H9 (cell line): ENCODE data around the gene CLEC9A. TPM values are rescaled to one million over a fixed set of nuclear protein-coding genes. Genes with fewer than 3 reads are reported as not detected.

Source experiments
- DNase-seq: peaks from one replicate; pipeline ENCODE4 v3.0.0-alpha.2; 2017
- H2AFZ ChIP-seq: one replicate; pipeline ENCODE4 v1.6.1; 2013; ENCODE audit warnings: mild to moderate bottlenecking, low read length, control low read depth, moderate library complexity
- H2AK5ac ChIP-seq: 2 replicates; pipeline ENCODE4 v1.6.1; 2013; ENCODE audit warnings: low read length, control low read depth, mixed read lengths; ENCODE audit not compliant: insufficient read length
- H2BK120ac ChIP-seq: one replicate; pipeline ENCODE4 v1.6.1; 2013; ENCODE audit warnings: low read depth, mild to moderate bottlenecking, low read length, control low read depth, inconsistent platforms; ENCODE audit not compliant: poor library complexity, severe bottlenecking
- H2BK12ac ChIP-seq: 2 replicates; pipeline ENCODE4 v1.6.1; 2013; ENCODE audit warnings: low read length, control low read depth, mixed read lengths, low read depth; ENCODE audit not compliant: insufficient read length
- H2BK15ac ChIP-seq: 2 replicates; pipeline ENCODE4 v1.6.1; 2013; ENCODE audit warnings: low read depth, low read length, control low read depth
- H2BK20ac ChIP-seq: one replicate; pipeline ENCODE4 v1.6.1; 2013; ENCODE audit warnings: low read depth, mild to moderate bottlenecking, low read length, control low read depth, inconsistent platforms; ENCODE audit not compliant: poor library complexity, severe bottlenecking
- H2BK5ac ChIP-seq: 2 replicates; pipeline ENCODE4 v1.6.1; 2013; ENCODE audit warnings: low read length, control low read depth, mixed read lengths; ENCODE audit not compliant: insufficient read length
- H3K14ac ChIP-seq: 2 replicates; pipeline ENCODE4 v1.6.1; 2013; ENCODE audit warnings: low read length, control low read depth; ENCODE audit not compliant: insufficient read depth
- H3K18ac ChIP-seq: 2 replicates; pipeline ENCODE4 v1.6.1; 2013; ENCODE audit warnings: low read depth, mild to moderate bottlenecking, mixed read lengths, low read length, control low read depth; ENCODE audit not compliant: insufficient read length
- H3K23ac ChIP-seq: 2 replicates; pipeline ENCODE4 v1.6.1; 2013; ENCODE audit warnings: low read length, control low read depth, mixed read lengths, low read depth; ENCODE audit not compliant: insufficient read length
- H3K23me2 ChIP-seq: 2 replicates; pipeline ENCODE4 v1.6.1; 2013; ENCODE audit warnings: low read depth, mild to moderate bottlenecking, mixed read lengths, low read length, control low read depth; ENCODE audit not compliant: insufficient read length, poor library complexity, severe bottlenecking
- H3K27ac ChIP-seq: 2 replicates; pipeline ENCODE4 v1.5.1; 2013; ENCODE audit warnings: low read length, control low read depth, mixed read lengths, low read depth; ENCODE audit not compliant: insufficient read length
- H3K27me3 ChIP-seq: 2 replicates; pipeline ENCODE4 v1.6.1; 2013; ENCODE audit warnings: low read length, control low read depth, inconsistent platforms; ENCODE audit not compliant: insufficient read depth
- H3K4ac ChIP-seq: 2 replicates; pipeline ENCODE4 v1.6.1; 2013; ENCODE audit warnings: low read depth, mild to moderate bottlenecking, control low read depth, inconsistent platforms, low read length, moderate library complexity
- H3K4me1 ChIP-seq: 2 replicates; pipeline ENCODE4 v1.6.1; 2013; ENCODE audit warnings: low read length, control low read depth, inconsistent platforms; ENCODE audit not compliant: insufficient read depth
- H3K4me2 ChIP-seq: 2 replicates; pipeline ENCODE4 v1.6.1; 2013; ENCODE audit warnings: low read length, control low read depth, mixed read lengths; ENCODE audit not compliant: insufficient read length, insufficient read depth
- H3K56ac ChIP-seq: 2 replicates; pipeline ENCODE4 v1.6.1; 2013; ENCODE audit warnings: low read depth, mild to moderate bottlenecking, mixed read lengths, low read length, control low read depth; ENCODE audit not compliant: insufficient read length
- H3K79me1 ChIP-seq: 2 replicates; pipeline ENCODE4 v1.6.1; 2013; ENCODE audit warnings: low read depth, mild to moderate bottlenecking, moderate library complexity, low read length, control low read depth, inconsistent platforms; ENCODE audit not compliant: insufficient read depth, poor library complexity, severe bottlenecking
- H3K79me2 ChIP-seq: 2 replicates; pipeline ENCODE4 v1.6.1; 2013; ENCODE audit warnings: low read length, control low read depth, inconsistent platforms; ENCODE audit not compliant: insufficient read depth
- H3K9ac ChIP-seq: 2 replicates; pipeline ENCODE4 v1.6.1; 2013; ENCODE audit warnings: low read length, control low read depth, mixed read lengths; ENCODE audit not compliant: insufficient read length; ENCODE audit errors: extremely low read depth
- H3K9me3 ChIP-seq: one replicate; pipeline ENCODE4 v1.6.1; 2013; ENCODE audit warnings: low read depth, low read length, inconsistent platforms; ENCODE audit not compliant: control insufficient read depth
- H3T11ph ChIP-seq: one replicate; pipeline ENCODE4 v1.6.1; 2013; ENCODE audit warnings: mild to moderate bottlenecking, low read length, control low read depth, inconsistent platforms
- H4K20me1 ChIP-seq: one replicate; pipeline ENCODE4 v1.6.1; 2013; ENCODE audit not compliant: control insufficient read depth, insufficient read length, insufficient read depth
- H4K5ac ChIP-seq: 2 replicates; pipeline ENCODE4 v1.6.1; 2013; ENCODE audit warnings: low read depth, mild to moderate bottlenecking, mixed read lengths, low read length, control low read depth; ENCODE audit not compliant: insufficient read length
- H4K8ac ChIP-seq: replicated peaks from 2 replicates; pipeline ENCODE4 v1.6.1; 2013; ENCODE audit warnings: low read length, control low read depth, mixed read lengths, low read depth; ENCODE audit not compliant: insufficient read length
- H4K91ac ChIP-seq: 2 replicates; pipeline ENCODE4 v1.6.1; 2013; ENCODE audit warnings: low read depth, mild to moderate bottlenecking, moderate library complexity, mixed read lengths, low read length, control low read depth; ENCODE audit not compliant: insufficient read length
- H3K27ac Mint-ChIP-seq, 3 experiments: 2 replicates in 2 of 3; 3 replicates in 1 of 3; pipeline ENCODE4 v1.8.0; 2020 to 2021; ENCODE audit warnings: mixed read lengths in 3 of 3, mild to moderate bottlenecking in 1 of 3, moderate library complexity in 1 of 3
- H3K27me3 Mint-ChIP-seq: 2 replicates; pipeline ENCODE4 v1.8.0; 2021; ENCODE audit warnings: low read depth, mild to moderate bottlenecking, moderate library complexity, mixed read lengths
- H3K36me3 Mint-ChIP-seq, 3 experiments: 2 replicates in 2 of 3; 3 replicates in 1 of 3; pipeline ENCODE4 v1.8.0; 2020 to 2021; ENCODE audit warnings: low read depth in 3 of 3, mixed read lengths in 3 of 3; ENCODE audit not compliant: insufficient read depth in 1 of 3
- H3K4me1 Mint-ChIP-seq, 2 experiments: 2 replicates each; pipeline ENCODE4 v1.8.0; 2020; ENCODE audit warnings: mixed read lengths in 2 of 2
- H3K4me3 Mint-ChIP-seq, 2 experiments: 2 replicates in 1 of 2; 3 replicates in 1 of 2; pipeline ENCODE4 v1.8.0; 2020 to 2021; ENCODE audit warnings: mild to moderate bottlenecking in 2 of 2, mixed read lengths in 2 of 2, moderate library complexity in 1 of 2
- H3K9me3 Mint-ChIP-seq, 2 experiments: 2 replicates in 1 of 2; 3 replicates in 1 of 2; pipeline ENCODE4 v1.8.0; 2020; ENCODE audit warnings: mild to moderate bottlenecking in 2 of 2, mixed read lengths in 2 of 2, moderate library complexity in 1 of 2
- CTCF ChIP-seq: fragments of 200-600 bp; sonication (generic); conservative IDR thresholded peaks from 3 replicates; pipeline ENCODE4 v1.8.0; 2021; ENCODE audit warnings: antibody characterized with exemption, mild to moderate bottlenecking
- WGBS: extraction: QIAGEN DNeasy Blood & Tissue Kit; methylation state at CpG from one replicate; pipeline ENCODE4 v1.1.7; 2013; ENCODE audit warnings: missing lambda C conversion rate, low lambda C conversion rate, mixed read lengths; ENCODE audit not compliant: insufficient read length; ENCODE audit errors: extremely low coverage; 5-methylcytosine and 5-hydroxymethylcytosine counted together
- total RNA-seq: library from RNA; stranded (reverse); gene quantifications from 2 replicates; pipeline ENCODE4 v1.2.1, GENCODE V29; 2021

CLEC9A gene
- total RNA-seq, 1 experiment from 2014 or later, result not detected

GRCh38 chr12:10084733-10085132, 54.3 kb downstream of the CLEC9A start:
- no peaks in the 10 kb centered on the region for H3K27me3 Mint-ChIP-seq
- H3K9ac ChIP-seq, result no peak overlapping the region
- H3K9me3 Mint-ChIP-seq, result peaks cover 5 to 10% of the 10 kb centered on the region in 2 experiments; a peak in 3 of 5 replicates
- H3K18ac ChIP-seq, result no peak overlapping the region
- no peak overlapping the region for H3K4me2 ChIP-seq
- DNase-seq, result no peak
- no peak overlapping the region for H3K27ac Mint-ChIP-seq
- no peak overlapping the region for H3K56ac ChIP-seq
- H2AK5ac ChIP-seq, result no peak overlapping the region
- no peaks in the 10 kb centered on the region for H3K27me3 ChIP-seq
- no peak overlapping the region for H4K8ac ChIP-seq
- no peaks in the 10 kb centered on the region; the same call in 1 of the 2 replicates for H3K4me1 ChIP-seq
- no peak overlapping the region for H4K5ac ChIP-seq
- no peak overlapping the region for H3K4ac ChIP-seq
- no peak for TF ChIP-seq CTCF
- H3K4me1 Mint-ChIP-seq, result peaks cover 7 to 9% of the 10 kb centered on the region in 2 experiments
- H3K4me3 Mint-ChIP-seq, result no peak overlapping the region
- H4K20me1 ChIP-seq, result no peaks in the 10 kb centered on the region
- H2BK15ac ChIP-seq, result no peak overlapping the region
- no peak overlapping the region for H4K91ac ChIP-seq
- H3K23me2 ChIP-seq, result no peaks in the 10 kb centered on the region
- H3K36me3 Mint-ChIP-seq, result peaks cover 0 to 11% (median 0%) of the 10 kb centered on the region in 3 experiments; a peak in 2 of 7 replicates
- H2AFZ ChIP-seq, result no peak overlapping the region
- no peak overlapping the region for H3K27ac ChIP-seq
- no peak overlapping the region for H3T11ph ChIP-seq
- H2BK120ac ChIP-seq, result no peak overlapping the region
- no peaks in the 10 kb centered on the region for H3K9me3 ChIP-seq
- H3K14ac ChIP-seq, result no peak overlapping the region
- no CpG with 5 or more reads among the region's 6 CpGs for WGBS
- H2BK5ac ChIP-seq, result no peak overlapping the region
- H2BK12ac ChIP-seq, result no peak overlapping the region
- H3K79me2 ChIP-seq, result no peaks in the 10 kb centered on the region
- H3K79me1 ChIP-seq, result no peaks in the 10 kb centered on the region
- no peak overlapping the region for H2BK20ac ChIP-seq
- H3K23ac ChIP-seq, result no peak overlapping the region
